SK-N-SH treated with all-trans-retinoic acid at 6 μM for 48 hours (cell line): Measurements from ENCODE around the gene TSHZ3.

Experiments used
- CREB5 ChIP-seq: fragments of 250-450 bp; sonication (Bioruptor Pico); IDR thresholded peaks from 2 replicates; pipeline ENCODE4 v1.5.1; 2020; ENCODE audit warnings: low read depth, mild to moderate bottlenecking, moderate library complexity
- ZFP3 ChIP-seq: fragments of 250-450 bp; sonication (Bioruptor Pico); IDR thresholded peaks from 2 replicates; pipeline ENCODE4 v1.5.0; 2020; ENCODE audit warnings: mild to moderate bottlenecking, moderate library complexity

- TF ChIP-seq CREB5 (CRISPR knock-in tag) = no peak
- TF ChIP-seq ZFP3 = no peak
Measured at GRCh38 chr19:31307071-31307669, 42.1 kb downstream of the TSHZ3 start.
